Adipose tissue (tissue), 3 donors: ENCODE data around the gene ARHGAP9. TPM values are rescaled to one million over a fixed set of nuclear protein-coding genes. Genes with fewer than 3 reads are reported as not detected.
"Not testable (repeated sequence)": the region's sequence is repeated elsewhere in the genome, so short reads cannot be mapped to it uniquely, and the experiment has no call there.

Experiments
- H3K27ac ChIP-seq: one replicate; pipeline ENCODE4 v1.5.1; 2013; ENCODE audit warnings: low read depth, low read length
- WGBS, 3 donors: extraction: QIAGEN DNeasy Blood & Tissue Kit; methylation state at CpG; one replicate each; pipeline ENCODE4 v1.1.7; 2013; 5-methylcytosine and 5-hydroxymethylcytosine counted together
- polyA plus RNA-seq, 3 donors: library from polyadenylated mRNA; stranded (reverse); fragments of 200-250 nt; gene quantifications; one replicate each; pipeline ENCODE4 v1.2.3, GENCODE V29; 2013
- donor health status: healthy with polysubstance abuse.
- donor health status: Bipolar disorder and iron deficiency.
- donor health status: healthy.

The ARHGAP9 gene
- polyA plus RNA-seq, 3 donors = 2.6 to 33.6 (median 28.7) TPM

GRCh38 chr12:57518920-57519795 is 39.5 kb upstream of the ARHGAP9 start:
- WGBS, 3 donors = 16 to 29% (median 26%) methylated on average over 7 of the region's 7 CpGs

GRCh38 chr12:57518176-57518919 is 38.7 kb upstream of the ARHGAP9 start:
- no peak overlapping the region for H3K27ac ChIP-seq
- WGBS, 3 donors = 45 to 56% (median 48%) methylated on average over 8 of the region's 8 CpGs

More at GRCh38 chr12:57518920-57519795, 39.5 kb upstream of the ARHGAP9 start:
- peak overlapping the region; percentile 86 for H3K27ac ChIP-seq

- H3K27ac ChIP-seq = not testable (repeated sequence)
- 80 to 87% (median 86%) methylated on average over 10 of the region's 10 CpGs for WGBS, 3 donors
Measured at GRCh38 chr12:57517718-57518117, 38.1 kb upstream of the ARHGAP9 start.

- 48 to 79% (median 63%) methylated on average over 1 of the region's 1 CpG for WGBS, 3 donors
- H3K27ac ChIP-seq = no peak overlapping the region
Measured at GRCh38 chr12:57517187-57517586, 37.5 kb upstream of the ARHGAP9 start.

GRCh38 chr12:57516617-57517153 is 37.0 kb upstream of the ARHGAP9 start:
- no peak overlapping the region for H3K27ac ChIP-seq
- 82 to 83% (median 82%) methylated on average over 11 of the region's 11 CpGs for WGBS, 3 donors

GRCh38 chr12:57515934-57516541 is 36.4 kb upstream of the ARHGAP9 start:
- 78 to 80% (median 80%) methylated on average over 11 of the region's 11 CpGs for WGBS, 3 donors
- no peak overlapping the region for H3K27ac ChIP-seq

GRCh38 chr12:57515408-57515933 is 35.8 kb upstream of the ARHGAP9 start:
- no peak overlapping the region for H3K27ac ChIP-seq
- WGBS, 3 donors = 45 to 79% (median 74%) methylated on average over 3 of the region's 3 CpGs

GRCh38 chr12:57514720-57515407 is 35.2 kb upstream of the ARHGAP9 start:
- H3K27ac ChIP-seq = no peak overlapping the region
- whole genome bisulfite sequencing, 3 donors = 69 to 87% (median 86%) methylated on average over 9 of the region's 9 CpGs

GRCh38 chr12:57514246-57514645 is 34.6 kb upstream of the ARHGAP9 start:
- H3K27ac ChIP-seq = not testable (repeated sequence)
- 68 to 93% (median 93%) methylated on average over 9 of the region's 9 CpGs for WGBS, 3 donors

GRCh38 chr12:57513677-57514076 is 34.0 kb upstream of the ARHGAP9 start:
- WGBS, 3 donors = 90 to 96% (median 93%) methylated on average over 6 of the region's 6 CpGs

GRCh38 chr12:57513266-57513665 is 33.6 kb upstream of the ARHGAP9 start:
- H3K27ac ChIP-seq = no peak overlapping the region
- WGBS, 3 donors = 95 to 99% (median 97%) methylated on average over 5 of the region's 5 CpGs

More at GRCh38 chr12:57513677-57514076, 34.0 kb upstream of the ARHGAP9 start:
- not testable (repeated sequence) for H3K27ac ChIP-seq

- 91 to 94% (median 92%) methylated on average over 6 of the region's 6 CpGs for WGBS, 3 donors
- H3K27ac ChIP-seq = no peak overlapping the region
Measured at GRCh38 chr12:57512665-57513064, 33.0 kb upstream of the ARHGAP9 start.

- WGBS, 3 donors = 92 to 98% (median 97%) methylated on average over 7 of the region's 7 CpGs
- no peak overlapping the region for H3K27ac ChIP-seq
Measured at GRCh38 chr12:57511588-57512325, 32.1 kb upstream of the ARHGAP9 start.

GRCh38 chr12:57511161-57511560 is 31.5 kb upstream of the ARHGAP9 start:
- 97 to 99% (median 97%) methylated on average over 4 of the region's 4 CpGs for WGBS, 3 donors
- no peak overlapping the region for H3K27ac ChIP-seq

- WGBS, 3 donors = 98 to 100% (median 98%) methylated on average over 11 to 20 of the region's 28 CpGs
Measured at GRCh38 chr12:57507796-57508195, 28.1 kb upstream of the ARHGAP9 start.

GRCh38 chr12:57506541-57506940 is 26.9 kb upstream of the ARHGAP9 start:
- H3K27ac ChIP-seq = not testable (repeated sequence)
- WGBS, 3 donors = 84 to 98% (median 97%) methylated on average over 4 of the region's 4 CpGs

More at GRCh38 chr12:57507796-57508195, 28.1 kb upstream of the ARHGAP9 start:
- H3K27ac ChIP-seq = not testable (repeated sequence)

- not testable (repeated sequence) for H3K27ac ChIP-seq
- 96 to 98% (median 97%) methylated on average over 20 to 22 of the region's 22 CpGs for WGBS, 3 donors
Measured at GRCh38 chr12:57502311-57502969, 22.8 kb upstream of the ARHGAP9 start.
